ENCODE data around the gene DLGAP1. TPM values are rescaled to one million over a fixed set of nuclear protein-coding genes. Genes with fewer than 3 reads are reported as not detected.
"Not testable (repeated sequence)": the region's sequence is repeated elsewhere in the genome, so short reads cannot be mapped to it uniquely, and the experiment has no call there.

The DLGAP1 gene
- total and polyA plus RNA-seq, 5 experiments from 2014 or later = not detected

GRCh38 chr18:3584266-3584861, 870.7 kb downstream of the DLGAP1 start:
- no peak for DNase-seq
- Mint-ChIP-seq H3K4me3 (no peak overlapping the region), H3K36me3 (no peaks in the 10 kb centered on the region), H3K9me3 (no peaks in the 10 kb centered on the region), H3K4me1 (peaks cover 6 to 31% (median 11%) of the 10 kb centered on the region in 4 donors), H3K27me3 (peaks cover 0 to 5% (median 2%) of the 10 kb centered on the region in 5 donors), H3K27ac (peak overlapping the region in 2 of 10 donors; percentile 24 to 28)
- POLR2A ChIA-PET = interaction anchor here (3.1 kb wide), 1 partner anchor 11 kb away, joined by 32 read pairs; no protein-coding TSS in a partner anchor
- ATAC-seq = no peak

DNA sequence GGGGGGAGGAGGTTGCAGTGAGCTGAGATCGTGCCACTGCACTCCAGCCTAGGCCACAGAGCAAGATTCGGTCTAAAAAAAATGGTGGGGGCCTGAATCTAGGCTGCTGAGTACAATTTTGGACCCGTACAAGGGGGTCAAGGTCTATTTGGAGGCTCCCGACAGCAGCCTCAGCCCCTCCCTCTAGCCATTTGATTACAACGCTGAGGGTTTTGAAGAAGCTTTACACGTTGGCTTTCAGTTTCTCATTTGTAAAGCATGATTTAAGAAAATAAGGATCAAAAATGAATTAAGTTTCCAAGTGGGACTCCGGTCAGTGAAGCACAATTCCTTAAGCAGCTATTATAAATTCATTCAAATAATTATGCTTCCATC, 871.2 kb downstream of the DLGAP1 start:
- Mint-ChIP-seq H3K27me3 (peaks cover 0 to 5% (median 2%) of the 10 kb centered on the region in 5 donors), H3K9me3 (no peaks in the 10 kb centered on the region), H3K4me3 (no peak overlapping the region), H3K27ac (peak overlapping the region in 1 of 10 donors; percentile 17), H3K36me3 (no peaks in the 10 kb centered on the region), H3K4me1 (peaks cover 6 to 31% (median 11%) of the 10 kb centered on the region in 4 donors)
- DNase-seq (no peak), ATAC-seq (no peak)
- POLR2A ChIA-PET = interaction anchor here (3.1 kb wide), 1 partner anchor 12 kb away, joined by 32 read pairs; no protein-coding TSS in a partner anchor

- Mint-ChIP-seq H3K4me1 (peaks cover 6 to 31% (median 11%) of the 10 kb centered on the region in 4 donors), H3K27ac (peak overlapping the region in 6 of 10 donors; percentile 17 to 67 (median 25))
- not testable (repeated sequence) for H3K4me3 Mint-ChIP-seq, DNase-seq, ATAC-seq, H3K27me3 Mint-ChIP-seq, H3K9me3 Mint-ChIP-seq, H3K36me3 Mint-ChIP-seq
- POLR2A ChIA-PET = interaction anchor here (3.1 kb wide), 1 partner anchor 12 kb away, joined by 32 read pairs; no protein-coding TSS in a partner anchor
These were observed 871.8 kb downstream of the DLGAP1 start for GRCh38 chr18:3583106-3583872.

GRCh38 chr18:3581890-3582289, 873.2 kb downstream of the DLGAP1 start:
- no peaks in the 10 kb centered on the region for H3K36me3 Mint-ChIP-seq
- no peaks in the 10 kb centered on the region for H3K9me3 Mint-ChIP-seq
- peaks cover 0 to 5% (median 2%) of the 10 kb centered on the region in 5 donors for H3K27me3 Mint-ChIP-seq
- H3K27ac Mint-ChIP-seq = no peak overlapping the region
- ATAC-seq (no peak), DNase-seq (no peak)
- H3K4me3 Mint-ChIP-seq = no peak overlapping the region
- H3K4me1 Mint-ChIP-seq = peaks cover 6 to 30% (median 11%) of the 10 kb centered on the region in 4 donors
- POLR2A ChIA-PET = no interaction called here

GRCh38 chr18:3580523-3581025, 874.5 kb downstream of the DLGAP1 start:
- H3K27me3 Mint-ChIP-seq, H3K36me3 Mint-ChIP-seq, H3K9me3 Mint-ChIP-seq, DNase-seq, POLR2A ChIA-PET, H3K4me3 Mint-ChIP-seq, ATAC-seq, H3K27ac Mint-ChIP-seq: not testable (repeated sequence)
- H3K4me1 Mint-ChIP-seq = peaks cover 1 to 17% (median 7%) of the 10 kb centered on the region in 4 donors

- peak overlapping the region in 1 of 10 donors; percentile 20 for H3K27ac Mint-ChIP-seq
- no peaks in the 10 kb centered on the region for H3K36me3 Mint-ChIP-seq
- no peaks in the 10 kb centered on the region for H3K9me3 Mint-ChIP-seq
- no peak for ATAC-seq
- no peak for DNase-seq
- peaks cover 0 to 8% (median under 1%) of the 10 kb centered on the region in 4 donors for H3K4me1 Mint-ChIP-seq
- POLR2A ChIA-PET = no interaction called here
- no peak overlapping the region for H3K4me3 Mint-ChIP-seq
- H3K27me3 Mint-ChIP-seq = peaks cover 0 to 5% (median 2%) of the 10 kb centered on the region in 5 donors
These were observed 875.4 kb downstream of the DLGAP1 start for GRCh38 chr18:3579701-3580100.

GRCh38 chr18:3578621-3579020, 876.5 kb downstream of the DLGAP1 start:
- Mint-ChIP-seq H3K27ac (no peak overlapping the region), H3K36me3 (no peaks in the 10 kb centered on the region), H3K4me3 (no peak overlapping the region), H3K9me3 (no peaks in the 10 kb centered on the region), H3K4me1 (peaks cover 0 to 3% (median under 1%) of the 10 kb centered on the region in 4 donors), H3K27me3 (peaks cover 0 to 5% (median 2%) of the 10 kb centered on the region in 5 donors)
- POLR2A ChIA-PET = no interaction called here
- ATAC-seq (no peak), DNase-seq (no peak)

DNA sequence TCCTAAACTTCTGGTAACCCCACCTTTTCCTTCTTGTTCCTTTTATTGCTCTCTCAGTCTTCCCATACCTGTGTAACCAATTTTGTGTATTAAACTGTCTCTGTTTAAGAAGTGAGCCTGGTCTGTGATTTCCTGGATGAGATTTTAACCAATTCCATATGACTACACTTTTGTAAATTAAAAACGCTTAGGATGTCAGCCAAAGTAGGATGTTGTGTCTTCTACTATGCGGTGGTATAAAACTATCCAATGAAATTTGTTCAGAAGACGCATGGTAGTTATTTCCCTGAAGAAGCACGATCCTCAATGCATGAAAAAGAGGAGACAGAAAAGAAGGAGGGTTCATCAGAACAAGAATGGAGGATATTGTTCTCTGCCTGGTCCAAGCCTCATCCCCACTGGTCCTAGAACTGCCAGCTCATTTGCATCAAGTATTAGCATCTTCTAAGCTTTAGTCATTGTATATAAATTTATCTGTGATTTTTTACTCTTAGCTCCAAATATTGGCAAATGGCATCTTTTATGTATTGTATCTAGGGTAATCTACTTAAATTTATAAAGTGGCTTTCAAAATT, 877.7 kb downstream of the DLGAP1 start:
- no peak overlapping the region for H3K27ac Mint-ChIP-seq
- H3K4me1 Mint-ChIP-seq = no peaks in the 10 kb centered on the region
- DNase-seq = no peak
- H3K9me3 Mint-ChIP-seq = no peaks in the 10 kb centered on the region
- H3K27me3 Mint-ChIP-seq = peaks cover 0 to 3% (median 0%) of the 10 kb centered on the region in 5 donors
- POLR2A ChIA-PET = interaction anchor here (0.7 kb wide), 1 partner anchor 52 kb away, joined by 3 read pairs; no protein-coding TSS in a partner anchor
- H3K4me3 Mint-ChIP-seq = no peak overlapping the region
- no peaks in the 10 kb centered on the region for H3K36me3 Mint-ChIP-seq
- no peak for ATAC-seq

- Mint-ChIP-seq H3K27ac (no peak overlapping the region), H3K4me1 (no peaks in the 10 kb centered on the region), H3K27me3 (no peaks in the 10 kb centered on the region), H3K36me3 (no peaks in the 10 kb centered on the region), H3K9me3 (no peaks in the 10 kb centered on the region), H3K4me3 (no peak overlapping the region)
- ATAC-seq = no peak
- DNase-seq = no peak
- POLR2A ChIA-PET = no interaction called here
These were observed 882.3 kb downstream of the DLGAP1 start for GRCh38 chr18:3572761-3573160.

DNA sequence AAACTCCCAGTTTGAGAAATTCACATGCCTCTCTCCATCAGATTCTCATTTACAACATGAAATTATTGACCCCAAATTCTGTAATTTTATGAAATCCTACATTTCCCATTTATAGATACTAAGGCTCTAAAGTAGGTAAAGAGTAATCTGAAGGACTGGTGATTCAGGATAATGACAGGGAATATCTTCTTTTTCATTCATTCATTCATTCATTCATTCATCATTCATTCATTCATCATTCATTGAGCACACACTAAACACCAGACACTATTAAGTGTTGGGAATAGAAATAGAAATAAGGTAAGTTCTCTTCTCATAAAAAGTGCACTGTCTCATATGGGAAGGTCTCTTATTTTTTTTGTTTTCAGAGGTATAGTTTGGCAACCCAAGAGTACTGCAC, 888.3 kb downstream of the DLGAP1 start:
- H3K27me3 Mint-ChIP-seq = no peaks in the 10 kb centered on the region
- H3K4me1 Mint-ChIP-seq = no peaks in the 10 kb centered on the region
- H3K4me3 Mint-ChIP-seq = no peak overlapping the region
- ATAC-seq = no peak
- DNase-seq = no peak
- peaks cover 0 to 7% (median 4%) of the 10 kb centered on the region in 3 donors for H3K36me3 Mint-ChIP-seq
- H3K9me3 Mint-ChIP-seq = peaks cover 2 to 18% (median 8%) of the 10 kb centered on the region in 9 donors
- H3K27ac Mint-ChIP-seq = no peak overlapping the region
- POLR2A ChIA-PET = no interaction called here

GRCh38 chr18:3560755-3561154, 894.4 kb downstream of the DLGAP1 start:
- H3K27ac Mint-ChIP-seq = no peak overlapping the region
- POLR2A ChIA-PET = interaction anchor here (0.6 kb wide), 1 partner anchor 104 kb away, joined by 3 read pairs; no protein-coding TSS in a partner anchor
- peaks cover 0 to 7% (median 4%) of the 10 kb centered on the region in 3 donors for H3K36me3 Mint-ChIP-seq
- no peak for ATAC-seq
- H3K27me3 Mint-ChIP-seq = peaks cover 0 to 1% (median 0%) of the 10 kb centered on the region in 5 donors
- peaks cover 5 to 18% (median 8%) of the 10 kb centered on the region in 9 donors for H3K9me3 Mint-ChIP-seq
- DNase-seq = no peak
- no peaks in the 10 kb centered on the region for H3K4me1 Mint-ChIP-seq
- H3K4me3 Mint-ChIP-seq = no peak overlapping the region

GRCh38 chr18:3554811-3555427, 900.2 kb downstream of the DLGAP1 start:
- DNase-seq (no peak), ATAC-seq (no peak)
- Mint-ChIP-seq H3K27me3 (peaks cover 0 to 1% (median 0%) of the 10 kb centered on the region in 5 donors), H3K36me3 (no peaks in the 10 kb centered on the region), H3K9me3 (no peaks in the 10 kb centered on the region), H3K4me3 (no peak overlapping the region), H3K27ac (peak overlapping the region in 1 of 10 donors; percentile 56), H3K4me1 (no peaks in the 10 kb centered on the region)
- POLR2A ChIA-PET = no interaction called here
